Stimulated activated CD8-positive, alpha-beta memory T cell treated with anti-CD3 and anti-CD28 coated beads, Interleukin-4, amount 100 ng/mL, for 24 hours (primary cell): ENCODE measurements around the gene IGSF9.

Experiments
- DNase-seq: peaks from one replicate; pipeline ENCODE4 v3.0.0-alpha.2; 2020; ENCODE audit warnings: low read depth

IGSF9 gene

DNA sequence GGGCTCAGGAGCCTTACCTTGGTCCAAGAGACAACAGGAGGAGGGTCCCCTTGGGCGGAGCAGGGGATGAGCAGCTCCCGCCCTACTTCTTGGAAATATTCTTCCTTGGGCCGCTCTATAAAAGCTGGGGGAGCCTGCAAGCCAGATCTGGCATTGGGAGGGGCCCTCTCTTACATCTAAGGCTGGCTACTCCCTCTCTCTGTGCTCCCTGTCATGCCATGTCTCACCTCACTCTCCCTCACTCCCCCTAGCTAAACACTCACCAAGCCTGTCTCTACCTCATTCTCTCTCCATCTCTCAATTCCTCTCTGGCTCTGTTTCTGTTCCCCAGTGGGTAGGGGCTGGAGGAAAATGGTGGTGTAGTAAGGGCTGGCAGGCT lies 13.6 kb downstream of the IGSF9 start:
- no peak for DNase-seq

DNA sequence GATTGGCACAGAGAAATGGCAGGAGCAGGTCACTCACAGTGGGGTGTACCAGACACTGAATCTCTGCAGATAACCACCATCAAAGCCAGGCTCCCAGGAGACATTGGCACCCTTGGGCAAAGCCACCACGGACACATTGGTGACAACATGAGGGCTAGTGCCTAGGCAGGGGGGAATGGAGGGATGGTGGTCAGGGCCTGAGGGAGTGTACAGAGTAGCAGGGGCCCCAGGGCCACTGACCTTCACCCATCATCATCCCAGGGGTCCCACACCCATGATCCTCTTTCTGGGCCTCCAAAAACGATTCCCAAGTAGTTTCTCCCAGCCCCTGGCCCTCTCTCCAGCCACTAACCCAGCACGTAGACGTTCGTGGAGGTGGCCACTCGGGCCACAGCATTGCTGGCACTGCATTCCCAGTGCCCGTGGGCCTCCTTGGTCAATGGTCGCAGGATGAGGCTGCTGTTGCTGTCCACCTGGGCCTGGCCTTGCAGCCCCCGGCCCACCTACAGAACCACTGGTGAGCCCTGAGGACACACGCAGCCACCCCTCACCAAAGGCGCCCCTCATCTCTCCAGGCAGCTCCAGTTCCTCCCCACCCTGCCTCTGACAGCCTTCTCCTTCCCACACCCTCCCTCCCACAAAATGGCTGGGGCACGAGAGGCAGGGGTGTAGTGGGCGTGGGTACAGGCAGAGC lies 14.2 kb downstream of the IGSF9 start:
- no peak for DNase-seq

- no peak for DNase-seq
Observed at GRCh38 chr1:159930634-159931033, 14.8 kb downstream of the IGSF9 start.

GRCh38 chr1:159930216-159930615 lies 15.2 kb downstream of the IGSF9 start:
- no peak for DNase-seq

DNA sequence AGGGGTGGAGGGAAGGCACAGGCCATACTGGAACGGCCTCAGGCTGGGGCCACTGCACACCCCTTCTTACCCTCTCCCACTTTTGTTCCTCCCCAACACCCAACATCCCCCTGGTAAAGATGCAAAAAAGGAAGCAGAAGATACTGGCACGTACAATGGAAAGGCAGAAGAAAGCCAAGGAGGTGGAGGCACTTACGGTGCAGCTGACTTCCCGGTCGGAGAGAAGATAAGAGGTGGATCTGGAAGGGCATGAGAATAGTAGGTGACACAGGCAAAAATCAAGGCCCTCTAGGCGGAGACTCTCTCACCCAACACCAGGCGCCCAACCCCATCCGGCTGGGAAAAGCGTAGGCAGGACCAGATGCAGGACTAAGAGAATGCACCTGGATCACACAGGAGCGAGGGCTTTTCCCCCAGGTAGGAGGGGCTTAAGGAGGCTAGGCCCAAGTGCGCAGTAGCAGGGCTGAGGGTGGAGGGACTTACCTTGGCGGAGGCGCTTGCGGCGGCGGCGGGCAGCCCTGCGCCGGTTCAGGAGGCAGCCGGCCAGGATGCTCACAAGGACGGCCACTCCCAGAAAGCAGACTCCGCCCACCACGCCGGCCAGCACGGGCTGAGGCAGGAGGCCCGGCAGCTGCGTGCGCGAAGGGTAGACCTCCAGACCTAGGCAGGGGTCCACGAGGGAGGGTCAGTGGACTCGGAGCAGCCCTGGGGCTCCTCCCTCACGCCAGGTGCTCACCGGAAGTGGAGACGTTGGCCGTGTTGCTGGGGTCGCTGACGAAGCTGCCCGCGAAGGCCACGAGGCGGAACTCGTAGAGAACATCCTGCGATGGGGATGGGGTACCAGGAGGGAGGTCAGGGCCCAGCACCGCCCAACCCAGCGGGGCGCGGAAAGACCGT lies 16.0 kb downstream of the IGSF9 start:
- DNase-seq: no peak

- no peak for DNase-seq
Observed at GRCh38 chr1:159928491-159929050, 16.8 kb downstream of the IGSF9 start.

DNA sequence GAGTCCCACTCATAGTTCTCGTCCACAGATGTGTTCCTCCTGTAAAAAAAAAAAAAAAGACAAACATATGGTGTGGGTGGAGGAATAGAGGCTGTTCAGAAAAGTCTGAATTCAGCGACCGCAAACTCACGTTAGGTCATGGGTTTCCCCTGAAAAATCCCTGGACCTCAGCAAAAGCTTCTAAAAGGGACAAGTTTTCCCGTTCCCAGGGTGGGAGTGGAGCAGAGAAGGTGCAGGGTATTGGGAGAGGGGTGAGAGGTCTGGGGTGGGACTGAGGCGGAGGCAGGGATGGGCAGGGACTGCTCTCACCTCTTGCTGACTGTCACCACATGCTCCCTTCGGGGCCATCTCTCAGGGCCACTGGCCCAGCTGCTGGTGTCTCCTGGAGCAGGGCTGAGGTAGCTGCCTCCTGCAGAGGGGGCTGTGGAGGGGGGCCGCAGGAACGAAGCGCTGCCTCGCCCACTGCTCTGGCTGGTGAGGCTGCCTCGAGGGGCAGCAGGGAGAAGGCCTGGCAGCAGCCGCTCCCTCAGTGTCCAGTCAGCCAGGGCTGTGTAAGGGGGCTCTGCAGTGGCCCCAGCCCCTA lies 17.5 kb downstream of the IGSF9 start:
- DNase-seq: no peak

GRCh38 chr1:159927211-159927848 lies 18.1 kb downstream of the IGSF9 start:
- DNase-seq: no peak

GRCh38 chr1:159925719-159926078 lies 19.7 kb downstream of the IGSF9 start:
- DNase-seq: no peak

DNA sequence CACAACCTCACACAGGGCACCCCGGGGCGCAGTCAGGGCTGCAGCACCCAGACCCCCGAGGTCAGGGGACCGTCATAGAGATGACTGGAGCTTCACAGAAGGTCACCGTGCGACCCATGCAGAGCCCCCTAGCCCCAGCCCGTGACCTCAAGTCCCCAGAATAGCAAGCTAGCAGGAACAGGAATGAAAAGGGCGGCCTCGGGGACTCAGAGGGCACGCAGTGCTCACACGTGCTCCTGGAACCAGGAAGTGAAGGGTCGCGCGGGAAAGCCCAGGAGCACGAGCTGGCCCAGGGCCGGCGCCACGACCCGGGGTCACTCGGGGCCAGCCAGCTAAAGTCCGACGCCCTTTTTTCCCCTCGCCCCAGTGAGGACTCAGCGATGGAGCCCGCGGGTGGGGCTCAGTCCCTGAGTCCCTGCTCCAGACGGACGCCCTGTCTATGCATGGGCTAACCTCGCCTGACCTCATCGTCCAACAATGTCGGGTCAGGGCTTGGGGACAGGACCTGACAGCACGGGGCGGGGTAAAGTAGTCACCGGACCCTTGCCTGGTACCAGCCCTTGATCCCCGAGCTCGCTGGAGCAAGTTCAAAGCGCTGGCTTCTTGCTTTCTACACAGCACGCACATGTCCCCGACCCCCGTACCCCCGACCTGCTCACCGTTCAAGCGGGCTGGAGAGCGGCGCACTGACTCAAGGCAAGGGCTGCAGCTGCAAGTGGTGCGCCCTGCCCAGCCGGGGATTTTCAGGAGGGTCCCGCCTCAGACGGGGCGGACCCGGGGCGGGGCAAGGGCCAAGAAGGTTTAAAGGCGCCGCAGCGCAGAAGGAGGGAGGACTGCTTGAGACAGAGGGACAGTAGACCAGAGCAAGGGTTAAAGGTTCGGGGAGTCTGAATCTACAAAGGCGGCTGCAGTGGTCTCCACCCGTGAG lies 20.4 kb downstream of the IGSF9 start, which contains the start of gene TAGLN2:
TAGLN2 (minus strand) TSS at position 717 of the 928 bp plus-strand sequence. CDS start 4,998 bp downstream, outside the sequence.
- peak; percentile 90 for DNase-seq

DNA sequence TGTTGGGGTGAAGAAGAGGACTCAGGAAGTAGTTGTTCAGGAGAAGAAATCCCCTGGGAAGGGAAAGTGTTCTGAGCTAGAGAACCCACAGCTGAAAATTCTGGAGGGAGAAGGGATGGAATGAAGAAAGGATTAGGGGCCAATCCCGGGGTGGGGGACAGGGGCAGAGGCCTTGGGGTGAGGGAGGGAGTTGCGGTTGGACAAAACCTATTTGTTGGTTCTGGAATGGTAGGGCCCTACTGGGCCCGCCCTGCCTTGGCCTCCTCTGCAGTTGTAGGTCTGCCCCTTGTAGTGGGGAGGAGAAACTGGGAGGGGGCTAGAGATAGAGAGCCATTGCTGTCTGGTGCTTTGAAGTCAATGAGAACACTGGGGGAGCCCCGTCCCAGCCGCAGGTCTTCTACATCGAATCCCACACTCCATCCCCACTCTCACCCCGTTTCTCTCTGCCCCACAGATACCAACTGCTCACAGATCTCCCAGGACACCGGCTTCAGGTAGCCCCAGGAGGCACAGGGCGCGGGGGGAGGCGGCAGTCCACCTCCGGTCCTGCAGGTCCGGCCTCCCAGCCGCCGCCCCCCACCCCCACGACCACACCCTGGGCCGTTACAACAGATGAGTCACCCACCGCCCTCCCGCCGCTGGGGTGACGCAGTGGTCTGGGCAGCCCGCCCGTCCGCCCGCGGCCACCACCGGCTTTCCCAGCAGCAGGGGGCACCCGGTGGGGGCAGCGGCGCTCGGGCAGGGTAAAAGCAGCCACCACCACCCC lies 21.2 kb downstream of the IGSF9 start:
- peak; percentile 63 for DNase-seq

DNA sequence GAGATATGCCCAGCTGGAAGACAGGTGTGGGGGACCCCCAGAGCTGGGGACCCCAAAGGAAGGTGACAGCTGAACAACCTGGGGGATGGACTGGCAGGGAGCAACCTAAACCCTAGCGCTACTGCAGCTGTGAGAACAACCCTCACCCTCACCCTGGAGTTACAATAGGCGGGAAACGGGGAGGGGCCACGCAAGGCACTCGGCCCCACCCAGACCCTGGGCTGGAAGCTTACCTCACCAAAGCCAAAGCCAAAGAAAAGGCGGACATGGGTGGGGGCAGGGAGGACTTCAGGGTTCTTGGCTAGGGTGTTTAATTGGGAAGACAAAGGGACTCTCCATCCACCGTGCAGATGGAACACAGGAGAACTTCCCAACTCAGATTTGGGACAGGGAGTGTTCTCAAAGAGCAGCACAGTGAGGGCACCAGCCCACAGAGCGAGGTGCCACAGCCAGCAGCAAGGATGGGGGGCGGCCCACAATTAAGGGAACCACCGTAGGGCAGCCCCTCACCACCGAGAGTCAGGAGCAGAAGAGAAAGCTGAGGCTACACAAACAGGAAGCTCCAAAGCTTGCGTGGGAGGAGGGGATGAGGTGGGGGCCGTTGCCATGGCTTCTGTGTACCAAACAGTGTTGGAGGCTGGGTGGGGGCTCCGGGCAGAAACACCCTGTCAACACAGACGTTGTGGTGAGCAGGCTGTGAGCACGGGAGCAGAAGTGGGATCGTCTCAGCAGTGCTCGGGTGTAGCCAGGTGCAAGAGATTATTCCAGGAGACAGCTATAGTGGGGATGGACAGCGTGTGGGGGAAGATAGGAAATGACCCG lies 22.0 kb downstream of the IGSF9 start:
- peak; percentile 66 for DNase-seq

DNA sequence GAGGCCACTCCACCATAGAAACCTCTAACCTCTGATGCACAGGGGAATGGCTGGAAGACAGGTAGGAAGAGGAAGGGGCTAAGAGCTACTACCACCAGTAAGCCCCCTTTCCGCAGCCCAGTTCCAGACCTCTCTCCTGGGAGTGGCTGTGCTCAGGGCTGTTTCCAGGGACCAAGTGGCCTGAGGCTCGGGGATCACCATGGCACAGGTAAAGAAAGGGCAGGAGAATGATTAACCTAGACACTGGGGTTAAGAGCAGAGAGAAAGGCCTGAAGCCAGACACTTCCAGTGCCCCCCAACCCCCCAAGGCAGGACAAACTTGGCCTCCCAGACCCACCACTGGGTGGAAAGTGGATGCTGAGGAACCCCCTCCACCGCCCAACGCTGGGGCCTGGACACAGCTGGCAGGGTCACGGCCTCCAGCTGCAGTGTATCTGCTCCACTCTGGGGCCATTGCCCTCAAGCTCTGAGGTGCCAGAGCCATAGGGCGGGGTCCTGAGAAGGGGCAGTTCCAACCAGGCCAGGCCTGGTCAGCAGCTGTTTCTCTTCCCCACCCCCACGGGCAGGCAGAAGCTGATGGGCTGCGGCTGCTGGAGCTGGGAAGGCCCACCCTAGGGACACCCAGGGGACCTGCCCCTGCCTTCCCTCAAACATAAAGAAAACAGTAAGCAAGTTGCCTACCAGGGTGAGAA lies 22.8 kb downstream of the IGSF9 start:
- no peak for DNase-seq

DNA sequence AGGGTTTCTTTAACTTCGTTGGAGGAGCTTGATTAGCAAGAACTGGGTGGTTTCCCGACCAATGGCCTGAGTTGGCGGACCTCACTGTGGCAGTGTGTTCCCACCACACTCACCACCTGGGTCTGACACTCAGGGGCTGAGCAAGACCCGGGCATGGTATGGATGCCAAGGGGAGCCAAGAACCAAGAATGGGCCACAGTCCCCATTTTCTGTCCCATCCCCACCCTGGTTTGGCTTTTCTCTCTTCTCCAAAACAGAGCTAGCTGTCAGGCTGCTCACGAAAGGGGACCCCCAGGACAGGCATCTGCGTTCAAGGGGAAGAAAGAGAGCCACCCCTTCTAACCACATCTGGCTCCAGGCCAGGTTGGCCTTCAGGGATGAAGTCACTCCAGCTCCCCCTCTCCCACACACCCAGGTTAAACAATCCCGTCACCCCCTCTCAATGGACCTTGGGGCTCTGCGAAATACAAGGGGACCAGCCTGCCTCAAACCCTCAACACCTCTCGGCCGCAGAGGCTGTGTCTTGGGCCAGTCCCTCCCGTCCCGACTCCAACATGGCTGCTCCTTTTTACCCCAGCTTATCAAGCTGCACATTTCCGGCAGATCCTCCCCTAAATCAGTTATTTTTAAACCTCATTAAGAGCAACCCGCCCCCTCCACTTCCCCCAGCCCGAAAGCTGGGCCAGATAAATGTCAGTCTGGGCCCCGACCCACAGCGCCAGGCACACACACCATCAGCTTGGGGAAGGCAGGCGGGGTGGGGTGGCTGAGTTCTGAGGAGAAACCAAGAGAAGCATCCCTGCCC lies 23.5 kb downstream of the IGSF9 start:
- no peak for DNase-seq

DNA sequence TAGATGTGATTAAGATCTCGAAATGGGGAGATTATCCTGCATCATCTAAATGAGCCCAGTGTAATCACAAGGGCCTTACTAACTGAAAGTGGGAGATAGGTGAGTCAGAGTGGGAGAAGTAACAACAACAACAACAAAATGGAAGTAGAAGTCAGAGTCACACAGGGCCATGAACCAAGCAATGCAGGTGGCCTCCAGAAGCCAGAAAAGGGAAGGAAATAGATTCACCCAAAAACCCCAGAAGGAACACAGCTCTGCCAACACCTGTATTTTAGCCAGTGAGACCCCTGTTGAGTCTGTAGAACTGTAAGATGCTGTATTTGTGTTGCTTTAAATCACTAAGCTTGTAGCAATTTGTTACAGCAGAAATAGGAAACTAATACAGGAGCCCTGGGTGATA lies 24.2 kb downstream of the IGSF9 start:
- DNase-seq: no peak

DNA sequence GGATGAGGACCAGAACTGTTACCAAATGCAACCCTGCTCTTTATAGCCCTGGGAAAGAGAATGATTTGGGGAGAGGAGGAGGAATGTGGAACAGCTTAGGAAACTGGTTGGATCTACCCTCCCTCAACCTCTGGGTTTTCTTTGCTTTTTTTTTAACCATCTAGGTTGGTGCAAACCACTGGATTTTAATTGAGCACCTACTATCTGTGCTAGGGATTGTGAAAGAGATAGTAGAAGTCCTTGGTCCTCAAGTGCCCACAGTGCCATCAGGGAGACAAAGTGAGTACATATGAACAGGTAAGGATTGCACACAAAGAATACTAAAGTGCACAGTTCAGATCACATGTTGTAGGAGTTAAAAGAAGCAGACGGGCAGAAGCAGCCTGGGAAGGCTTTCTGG lies 24.8 kb downstream of the IGSF9 start:
- DNase-seq: no peak

DNA sequence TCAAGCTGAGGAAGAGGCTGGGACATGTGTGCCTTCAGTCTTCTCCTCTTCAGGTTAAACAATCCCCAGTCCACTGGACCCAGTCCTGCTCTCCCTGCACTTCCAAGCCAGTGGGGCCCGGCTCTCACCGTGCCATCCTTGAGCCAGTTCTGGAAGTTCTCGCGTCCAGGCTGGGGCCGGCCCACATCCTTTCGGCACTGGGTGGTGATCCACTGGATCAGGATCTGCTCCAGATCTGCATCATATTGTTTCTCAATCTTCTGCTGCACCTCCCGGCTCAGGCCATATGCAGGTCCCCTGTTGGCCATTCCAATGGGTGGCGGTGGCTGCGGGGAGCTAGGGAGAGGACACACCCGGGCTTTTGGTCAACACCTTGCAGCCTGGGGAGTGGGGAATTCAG lies 25.2 kb downstream of the IGSF9 start:
- DNase-seq: no peak
